ENCODE data around the gene DCHS1. TPM values are rescaled to one million over a fixed set of nuclear protein-coding genes. Genes with fewer than 3 reads are reported as not detected.

The DCHS1 gene
- total and polyA plus RNA-seq, 4 donors: 6.0 to 39.9 (median 11.5) TPM

DNA sequence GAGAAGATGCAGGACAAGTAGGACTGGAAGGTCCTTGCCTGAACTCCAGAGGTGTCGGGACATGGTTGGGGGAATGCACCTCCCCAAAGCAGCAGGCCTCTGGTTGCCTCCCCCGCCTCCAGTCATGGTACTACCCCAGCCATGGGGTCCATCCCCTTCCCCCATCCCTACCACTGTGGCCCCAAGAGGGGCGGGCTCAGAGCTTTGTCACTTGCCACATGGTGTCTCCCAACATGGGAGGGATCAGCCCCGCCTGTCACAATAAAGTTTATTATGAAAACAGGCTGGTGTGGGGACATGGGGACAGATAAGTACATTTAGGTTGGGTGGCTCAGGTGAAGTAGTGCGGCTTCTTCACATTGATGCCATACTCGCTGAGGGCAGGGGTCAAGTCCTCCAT, 45.0 kb downstream of the DCHS1 start:
- Histone ChIP-seq H3K4me1 (ENCODE audit: control insufficient read depth in 5 of 5, insufficient read depth in 5 of 5, low read length in 5 of 5) (peaks cover 5 to 42% (median 26%) of the 10 kb centered on the region in 5 donors), H3K4me3 (no peak overlapping the region), H3K9me3 (ENCODE audit: control insufficient read depth in 4 of 4, insufficient read depth in 3 of 4, low read length in 3 of 4) (no peaks in the 10 kb centered on the region), H3K36me3 (ENCODE audit: control insufficient read depth in 4 of 4, insufficient read depth in 4 of 4, low read length in 4 of 4) (peaks cover 14 to 45% (median 32%) of the 10 kb centered on the region in 4 donors), H3K9ac (ENCODE audit: insufficient read depth in 1 of 2, low read length in 2 of 2) (no peak overlapping the region), H3K27me3 (ENCODE audit: control insufficient read depth in 3 of 3, insufficient read depth in 3 of 3, low read length in 2 of 3) (no peaks in the 10 kb centered on the region), H3K27ac (ENCODE audit: low read depth in 1 of 2, low read length in 1 of 2) (no peak overlapping the region)
- ATAC-seq (ENCODE audit: insufficient read depth, low FRiP score) (no peak), DNase-seq (no peak)
- WGBS, 2 donors: 91 to 93% methylated on average over 6 of the region's 6 CpGs
- TF ChIP-seq, protein P1, sequence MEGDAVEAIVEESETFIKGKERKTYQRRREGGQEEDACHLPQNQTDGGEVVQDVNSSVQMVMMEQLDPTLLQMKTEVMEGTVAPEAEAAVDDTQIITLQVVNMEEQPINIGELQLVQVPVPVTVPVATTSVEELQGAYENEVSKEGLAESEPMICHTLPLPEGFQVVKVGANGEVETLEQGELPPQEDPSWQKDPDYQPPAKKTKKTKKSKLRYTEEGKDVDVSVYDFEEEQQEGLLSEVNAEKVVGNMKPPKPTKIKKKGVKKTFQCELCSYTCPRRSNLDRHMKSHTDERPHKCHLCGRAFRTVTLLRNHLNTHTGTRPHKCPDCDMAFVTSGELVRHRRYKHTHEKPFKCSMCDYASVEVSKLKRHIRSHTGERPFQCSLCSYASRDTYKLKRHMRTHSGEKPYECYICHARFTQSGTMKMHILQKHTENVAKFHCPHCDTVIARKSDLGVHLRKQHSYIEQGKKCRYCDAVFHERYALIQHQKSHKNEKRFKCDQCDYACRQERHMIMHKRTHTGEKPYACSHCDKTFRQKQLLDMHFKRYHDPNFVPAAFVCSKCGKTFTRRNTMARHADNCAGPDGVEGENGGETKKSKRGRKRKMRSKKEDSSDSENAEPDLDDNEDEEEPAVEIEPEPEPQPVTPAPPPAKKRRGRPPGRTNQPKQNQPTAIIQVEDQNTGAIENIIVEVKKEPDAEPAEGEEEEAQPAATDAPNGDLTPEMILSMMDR (IDR thresholded peaks at IDR 0.05; ENCODE audit: control extremely low read depth, extremely low read depth): no peak

GRCh38 chr11:6609502-6610015, 46.0 kb downstream of the DCHS1 start:
- H3K4me1 ChIP-seq (ENCODE audit: control insufficient read depth in 5 of 5, insufficient read depth in 5 of 5, low read length in 5 of 5): peaks cover 5 to 52% (median 31%) of the 10 kb centered on the region in 5 donors
- DNase-seq (no peak), ATAC-seq (ENCODE audit: insufficient read depth, low FRiP score) (no peak)
- no peak overlapping the region for H3K4me3 ChIP-seq
- H3K36me3 ChIP-seq (ENCODE audit: control insufficient read depth in 4 of 4, insufficient read depth in 4 of 4, low read length in 4 of 4): peaks cover 14 to 39% (median 28%) of the 10 kb centered on the region in 4 donors
- H3K27ac ChIP-seq (ENCODE audit: low read depth in 1 of 2, low read length in 1 of 2): peak overlapping the region in 1 of 2 donors; percentile 31
- no peaks in the 10 kb centered on the region for H3K27me3 ChIP-seq (ENCODE audit: control insufficient read depth in 3 of 3, insufficient read depth in 3 of 3, low read length in 2 of 3)
- no peaks in the 10 kb centered on the region for H3K9me3 ChIP-seq (ENCODE audit: control insufficient read depth in 4 of 4, insufficient read depth in 3 of 4, low read length in 3 of 4)
- TF ChIP-seq, protein P1 (IDR thresholded peaks at IDR 0.05; ENCODE audit: control extremely low read depth, extremely low read depth): no peak
- WGBS, 2 donors: 80 to 88% methylated on average over 8 of the region's 8 CpGs
- H3K9ac ChIP-seq (ENCODE audit: insufficient read depth in 1 of 2, low read length in 2 of 2): no peak overlapping the region

DNA sequence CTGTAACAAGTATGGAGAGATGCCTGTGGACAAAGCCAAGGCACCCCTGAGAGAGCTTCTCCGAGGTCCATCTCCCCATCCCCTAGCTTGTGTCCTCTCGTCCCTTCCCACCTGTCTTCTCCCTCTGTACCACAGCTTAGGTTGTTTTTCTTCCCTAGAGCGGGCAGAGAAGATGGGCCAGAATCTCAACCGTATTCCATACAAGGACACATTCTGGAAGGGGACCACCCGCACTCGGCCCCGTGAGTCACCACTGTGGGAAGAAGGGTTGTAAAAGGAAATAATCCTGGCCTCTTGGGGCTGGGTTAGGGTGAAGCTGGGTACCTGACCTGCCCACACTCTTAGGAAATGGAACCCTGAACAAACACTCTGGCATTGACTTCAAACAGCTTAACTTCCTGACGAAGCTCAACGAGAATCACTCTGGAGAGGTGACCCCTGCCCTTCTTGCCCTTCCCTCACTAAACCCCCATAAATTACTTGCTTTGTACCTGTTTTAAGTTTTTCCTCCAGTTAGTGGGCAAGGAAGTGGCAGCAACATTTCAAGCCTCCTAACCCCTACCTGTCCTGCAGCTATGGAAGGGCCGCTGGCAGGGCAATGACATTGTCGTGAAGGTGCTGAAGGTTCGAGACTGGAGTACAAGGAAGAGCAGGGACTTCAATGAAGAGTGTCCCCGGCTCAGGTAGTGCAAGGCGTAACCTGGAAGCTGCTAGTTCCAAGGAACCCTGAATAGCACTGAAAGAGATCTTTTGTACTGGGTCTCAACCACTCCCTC, 46.7 kb downstream of the DCHS1 start:
- ATAC-seq (ENCODE audit: insufficient read depth, low FRiP score) (no peak), DNase-seq (no peak)
- Histone ChIP-seq H3K36me3 (ENCODE audit: control insufficient read depth in 4 of 4, insufficient read depth in 4 of 4, low read length in 4 of 4) (peaks cover 14 to 35% (median 27%) of the 10 kb centered on the region in 4 donors), H3K4me1 (ENCODE audit: control insufficient read depth in 5 of 5, insufficient read depth in 5 of 5, low read length in 5 of 5) (peaks cover 5 to 53% (median 32%) of the 10 kb centered on the region in 5 donors), H3K27me3 (ENCODE audit: control insufficient read depth in 3 of 3, insufficient read depth in 3 of 3, low read length in 2 of 3) (no peaks in the 10 kb centered on the region), H3K27ac (ENCODE audit: low read depth in 1 of 2, low read length in 1 of 2) (peak overlapping the region in 1 of 2 donors; percentile 52), H3K9me3 (ENCODE audit: control insufficient read depth in 4 of 4, insufficient read depth in 3 of 4, low read length in 3 of 4) (no peaks in the 10 kb centered on the region), H3K9ac (ENCODE audit: insufficient read depth in 1 of 2, low read length in 2 of 2) (no peak overlapping the region), H3K4me3 (no peak overlapping the region)
- TF ChIP-seq, protein P1 (IDR thresholded peaks at IDR 0.05; ENCODE audit: control extremely low read depth, extremely low read depth): no peak
- 83 to 92% methylated on average over 14 of the region's 14 CpGs for WGBS, 2 donors
